K562 (cell line): Measurements from ENCODE around the gene LUC7L. TPM values are rescaled to one million over a fixed set of nuclear protein-coding genes. Genes with fewer than 3 reads are reported as not detected.

Experiments
- BHLHE40 ChIP-seq: IDR thresholded peaks from 2 replicates; pipeline ENCODE4 v1.6.1; 2011; ENCODE audit warnings: low read length, improper control_type of control experiment
- BRF1 ChIP-seq: IDR thresholded peaks from 3 replicates; pipeline ENCODE4 v1.6.1; 2011; ENCODE audit warnings: borderline replicate concordance, mild to moderate bottlenecking; ENCODE audit not compliant: insufficient read length; ENCODE audit errors: extremely low read depth
- CHCHD3 ChIP-seq: fragments of 250-450 bp; sonication (Bioruptor Pico); IDR thresholded peaks from 2 replicates; pipeline ENCODE4 v2.1.2; 2022; ENCODE audit warnings: mild to moderate bottlenecking
- CLOCK ChIP-seq: fragments of 250-450 bp; sonication (Bioruptor Pico); IDR thresholded peaks from 2 replicates; pipeline ENCODE4 v1.4.0; 2020; ENCODE audit warnings: mild to moderate bottlenecking, moderate library complexity, borderline replicate concordance
- DACH1 ChIP-seq: fragments of 450-650 bp; IDR thresholded peaks from 2 replicates; pipeline ENCODE4 v1.6.1; 2018; ENCODE audit not compliant: partially characterized antibody
- DIDO1 ChIP-seq: fragments of 450-650 bp; IDR thresholded peaks from 2 replicates; pipeline ENCODE4 v1.6.1; 2016; ENCODE audit warnings: low read depth, missing biosample characterization, missing genetic modification characterization
- DLX4 ChIP-seq: fragments of 250-450 bp; sonication (Bioruptor Pico); IDR thresholded peaks from 2 replicates; pipeline ENCODE4 v1.6.1; 2021; ENCODE audit warnings: mild to moderate bottlenecking
- ETV5 ChIP-seq: sonication (generic); formaldehyde crosslinking; IDR thresholded peaks from 2 replicates; pipeline ENCODE4 v1.4.0; 2020; ENCODE audit warnings: low read depth, mild to moderate bottlenecking, missing genetic modification reagents
- IRF2 ChIP-seq: sonication (generic); formaldehyde crosslinking; IDR thresholded peaks from 2 replicates; pipeline ENCODE4 v1.8.1; 2022; ENCODE audit warnings: mild to moderate bottlenecking, missing genetic modification reagents
- NCOA2 ChIP-seq, 2 experiments: fragments of 450-650 bp; IDR thresholded peaks; 2 replicates each; pipeline ENCODE4 v1.6.1; 2018; ENCODE audit warnings: mild to moderate bottlenecking in 2 of 2, moderate library complexity in 1 of 2; ENCODE audit not compliant: partially characterized antibody in 2 of 2
- NEUROD1 ChIP-seq: fragments of 150-350 bp; IDR thresholded peaks from 2 replicates; pipeline ENCODE4 v1.6.1; 2014; ENCODE audit warnings: borderline replicate concordance, low read length, low read depth; ENCODE audit not compliant: partially characterized antibody
- PYGO2 ChIP-seq: fragments of 450-650 bp; IDR thresholded peaks from 2 replicates; pipeline ENCODE4 v1.6.1; 2016; ENCODE audit warnings: mild to moderate bottlenecking, missing genetic modification characterization, moderate library complexity, missing compliant biosample characterization
- SAP30 ChIP-seq: fragments of 200-600 bp; sonication (generic); IDR thresholded peaks from 2 replicates; pipeline ENCODE4 v1.6.1; 2012; ENCODE audit warnings: borderline replicate concordance, low read depth, mild to moderate bottlenecking, moderate library complexity, low read length, control low read depth, inconsistent platforms; ENCODE audit not compliant: insufficient read depth, poor library complexity, severe bottlenecking
- TGIF2 ChIP-seq: sonication (generic); formaldehyde crosslinking; IDR thresholded peaks from 2 replicates; pipeline ENCODE4 v1.8.1; 2022; ENCODE audit warnings: mild to moderate bottlenecking, missing genetic modification reagents, moderate library complexity
- ZBTB40 ChIP-seq, 2 experiments: fragments of 450-650 bp in 1 of 2; sonication (generic) in 1 of 2; formaldehyde crosslinking in 1 of 2; IDR thresholded peaks; 2 replicates each; pipeline versions ENCODE4 v1.7.1 to v1.9.0; 2016 to 2022; ENCODE audit warnings: inconsistent platforms in 1 of 2, mild to moderate bottlenecking in 1 of 2, missing genetic modification reagents in 1 of 2
- ZNF263 ChIP-seq: sonication (generic); formaldehyde crosslinking; IDR thresholded peaks from 2 replicates; pipeline ENCODE4 v1.8.0; 2022; ENCODE audit warnings: mild to moderate bottlenecking, missing genetic modification reagents, borderline replicate concordance
- polyA plus RNA-seq, 8 experiments: library from polyadenylated mRNA; depleted of rRNA in 4 of 8; stranded (reverse) in 5 of 8; unstranded in 3 of 8; fragments of >200 nt; fragmentation: Nextera tagmentation in 2 of 8; fragmentation: Illumina TruSeq in 1 of 8; extraction: Ambion mirVana in 2 of 8; extraction: Trizol in 1 of 8; gene quantifications; 2 replicates each; pipeline versions ENCODE4 v1.2.1 to v1.2.3, GENCODE V29; 2011 to 2014; ENCODE audit warnings: inconsistent platforms in 1 of 8, missing spikeins in 1 of 8
- total RNA-seq, 7 experiments: library from RNA; depleted of rRNA in 6 of 7; stranded (reverse); fragments of >200 nt in 6 of 7; fragmentation: Illumina TruSeq in 2 of 7; extraction: Trizol in 2 of 7; gene quantifications; 2 replicates each; pipeline versions ENCODE4 v1.2.1 to v1.2.3, GENCODE V29; 2011 to 2021; ENCODE audit warnings: low replicate concordance in 1 of 7

LUC7L gene
- total and polyA plus RNA-seq, 9 of the 15 experiments (the other 6 are each of a cell fraction or from before 2014, with no cell fraction given): 1.7 to 93.3 (median 59.5) TPM

- TF ChIP-seq ZBTB40 (IDR thresholded peaks at IDR 0.05): no peak
- TF ChIP-seq ZBTB40 (CRISPR knock-in tag; IDR thresholded peaks at IDR 0.05): no peak
- TF ChIP-seq ZNF263: peak; percentile 56; the same call in 1 of the 2 replicates
- TF ChIP-seq NCOA2 (IDR thresholded peaks at IDR 0.05; ENCODE audit: partially characterized antibody in 2 of 2): no peak
- no peak for TF ChIP-seq PYGO2 (tag)
- no peak for TF ChIP-seq ETV5 (CRISPR knock-in tag)
- peak; percentile 22 for TF ChIP-seq SAP30
- TF ChIP-seq DIDO1 (tag): no peak
- no peak for TF ChIP-seq TGIF2
- no peak for TF ChIP-seq IRF2 (CRISPR knock-in tag)
- TF ChIP-seq CHCHD3 (CRISPR knock-in tag): no peak
- no peak for TF ChIP-seq CLOCK (CRISPR knock-in tag)
- no peak for TF ChIP-seq NEUROD1
- peak; percentile 44; the same call in 1 of the 2 replicates for TF ChIP-seq BHLHE40
- TF ChIP-seq DLX4 (CRISPR knock-in tag): no peak
- TF ChIP-seq BRF1: no peak
- TF ChIP-seq DACH1: peak; percentile 64
Measured at GRCh38 chr16:177394-177822, 51.8 kb downstream of the LUC7L start (continued).
